Measurements from ENCODE around the gene CAMK1D.

GRCh38 chr10:12797471-12798262 is 448.3 kb downstream of the CAMK1D start:
- TF ChIP-seq POLR2A (IDR thresholded peaks at IDR 0.05) = no peak
- TF ChIP-seq CTCF (IDR thresholded peaks at IDR 0.05) = no peak
- no peak for TF ChIP-seq POLR2AphosphoS5 (IDR thresholded peaks at IDR 0.05)

Measured in breast epithelium (tissue), 3 donors.